ENCODE measurements around the gene HIPK1. TPM values are rescaled to one million over a fixed set of nuclear protein-coding genes. Genes with fewer than 3 reads are reported as not detected.

The HIPK1 gene
- 31.6 and 34.1 TPM in 2 replicates for total RNA-seq
- 8.7 and 12.1 TPM in 2 replicates for polyA plus RNA-seq

DNA sequence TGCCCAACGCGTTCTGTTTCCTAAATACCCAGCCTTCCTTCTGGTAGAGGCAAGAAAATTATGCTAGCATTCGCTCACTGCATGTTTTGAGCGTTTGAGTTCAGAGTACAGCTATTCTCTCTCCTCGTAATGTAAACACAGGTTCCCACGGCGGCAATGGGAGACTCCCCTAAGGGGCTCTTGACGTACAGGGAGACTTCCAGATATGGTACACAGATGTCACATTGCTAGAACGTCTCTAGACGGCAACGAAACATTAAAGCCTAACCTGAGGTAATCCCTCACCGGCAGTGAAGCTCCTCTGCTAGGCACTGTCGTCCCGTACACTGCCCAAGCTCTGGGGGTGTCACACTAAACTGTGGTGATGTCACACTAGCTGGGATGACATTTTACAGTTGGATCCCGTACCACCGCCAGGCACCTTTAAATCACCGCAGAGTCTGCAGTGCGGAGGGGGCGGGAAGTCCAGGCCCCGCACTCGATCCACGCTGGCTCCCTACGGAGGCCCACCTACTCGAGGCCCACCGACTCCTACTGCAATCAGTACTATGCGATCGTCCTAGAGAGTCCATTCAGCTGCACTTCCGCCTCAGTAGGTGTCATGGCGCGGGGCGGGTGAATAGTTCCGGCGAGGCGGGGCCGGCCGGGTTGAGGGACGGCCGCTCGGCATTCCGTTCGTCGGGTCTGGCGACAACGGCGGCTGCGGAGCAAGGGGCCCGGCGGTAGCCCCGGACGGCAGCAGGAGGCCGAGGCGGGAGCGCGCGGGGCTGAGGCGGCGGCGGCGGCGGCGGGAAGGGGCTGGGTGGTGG is at the start of gene HIPK1:
TSS of gene HIPK1 (plus strand) at position 384 of the 809 bp plus-strand sequence.
- Histone ChIP-seq H3K4me2 (peak within 1 kb of the TSS; percentile 87), H4K20me1 (ENCODE audit: insufficient read depth, poor library complexity, severe bottlenecking) (peaks cover 19% of the 10 kb centered on the region), H3K27me3 (no peaks in the 10 kb centered on the region), H2AFZ (peak within 1 kb of the TSS; percentile 94), H3K36me3 (replicated peaks; ENCODE audit: insufficient read depth, low read depth) (no peaks in the 10 kb centered on the region), H3K79me2 (peaks cover 45% of the 10 kb centered on the region), H3K9me2 (replicated peaks; ENCODE audit: insufficient read depth) (no peaks in the 10 kb centered on the region), H3K9me3 (ENCODE audit: low read depth) (no peaks in the 10 kb centered on the region), H3K4me1 (ENCODE audit: insufficient read depth) (peaks cover 27% of the 10 kb centered on the region), H3K27ac (peak within 1 kb of the TSS; percentile 98), H3K4me3 (peak within 1 kb of the TSS; percentile 95)
- peak; percentile 97 for DNase-seq (ENCODE audit: low spot score)
- no peak for TF ChIP-seq EZH2 (IDR thresholded peaks at IDR 0.05; ENCODE audit: borderline replicate concordance)
- no peak for TF ChIP-seq EZH2phosphoT487 (IDR thresholded peaks at IDR 0.05; ENCODE audit: low read depth, severe bottlenecking, unreplicated experiment)
- TF ChIP-seq, protein P1, sequence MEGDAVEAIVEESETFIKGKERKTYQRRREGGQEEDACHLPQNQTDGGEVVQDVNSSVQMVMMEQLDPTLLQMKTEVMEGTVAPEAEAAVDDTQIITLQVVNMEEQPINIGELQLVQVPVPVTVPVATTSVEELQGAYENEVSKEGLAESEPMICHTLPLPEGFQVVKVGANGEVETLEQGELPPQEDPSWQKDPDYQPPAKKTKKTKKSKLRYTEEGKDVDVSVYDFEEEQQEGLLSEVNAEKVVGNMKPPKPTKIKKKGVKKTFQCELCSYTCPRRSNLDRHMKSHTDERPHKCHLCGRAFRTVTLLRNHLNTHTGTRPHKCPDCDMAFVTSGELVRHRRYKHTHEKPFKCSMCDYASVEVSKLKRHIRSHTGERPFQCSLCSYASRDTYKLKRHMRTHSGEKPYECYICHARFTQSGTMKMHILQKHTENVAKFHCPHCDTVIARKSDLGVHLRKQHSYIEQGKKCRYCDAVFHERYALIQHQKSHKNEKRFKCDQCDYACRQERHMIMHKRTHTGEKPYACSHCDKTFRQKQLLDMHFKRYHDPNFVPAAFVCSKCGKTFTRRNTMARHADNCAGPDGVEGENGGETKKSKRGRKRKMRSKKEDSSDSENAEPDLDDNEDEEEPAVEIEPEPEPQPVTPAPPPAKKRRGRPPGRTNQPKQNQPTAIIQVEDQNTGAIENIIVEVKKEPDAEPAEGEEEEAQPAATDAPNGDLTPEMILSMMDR (IDR thresholded peaks at IDR 0.05; ENCODE audit: poor library complexity), result no peak
- WGBS (ENCODE audit: low lambda C conversion rate, missing lambda C conversion rate), result 2% methylated on average over 27 of the region's 61 CpGs

DNA sequence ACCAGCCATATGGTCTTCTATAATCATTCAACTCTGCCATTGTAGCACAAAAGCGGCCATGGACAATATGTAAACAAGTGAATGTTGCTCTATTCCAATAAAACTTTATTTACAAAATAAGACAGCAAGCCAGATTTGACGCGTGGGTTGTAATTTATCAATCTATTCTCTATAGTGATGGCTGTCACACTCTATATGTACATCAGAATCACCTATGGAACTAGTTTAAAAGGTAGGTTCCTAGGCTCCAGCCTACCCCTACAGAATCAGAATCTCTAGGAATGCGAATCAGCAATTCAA is 49.4 kb upstream of the HIPK1 start:
- Histone ChIP-seq H3K9me2 (replicated peaks; ENCODE audit: insufficient read depth) (no peaks in the 10 kb centered on the region), H3K79me2 (no peaks in the 10 kb centered on the region), H3K4me3 (no peak overlapping the region), H3K27me3 (no peaks in the 10 kb centered on the region), H3K4me2 (no peak overlapping the region), H3K36me3 (replicated peaks; ENCODE audit: insufficient read depth, low read depth) (no peaks in the 10 kb centered on the region), H4K20me1 (ENCODE audit: insufficient read depth, poor library complexity, severe bottlenecking) (no peaks in the 10 kb centered on the region), H3K9me3 (ENCODE audit: low read depth) (no peaks in the 10 kb centered on the region), H2AFZ (no peak overlapping the region), H3K4me1 (ENCODE audit: insufficient read depth) (no peaks in the 10 kb centered on the region), H3K27ac (no peak overlapping the region)
- TF ChIP-seq, protein P1 (IDR thresholded peaks at IDR 0.05; ENCODE audit: poor library complexity), result no peak
- TF ChIP-seq EZH2phosphoT487 (IDR thresholded peaks at IDR 0.05; ENCODE audit: low read depth, severe bottlenecking, unreplicated experiment), result no peak
- TF ChIP-seq EZH2 (IDR thresholded peaks at IDR 0.05; ENCODE audit: borderline replicate concordance), result no peak
- WGBS (ENCODE audit: low lambda C conversion rate, missing lambda C conversion rate), result 87% methylated on average over 4 of the region's 4 CpGs
- DNase-seq (ENCODE audit: low spot score), result no peak

DNA sequence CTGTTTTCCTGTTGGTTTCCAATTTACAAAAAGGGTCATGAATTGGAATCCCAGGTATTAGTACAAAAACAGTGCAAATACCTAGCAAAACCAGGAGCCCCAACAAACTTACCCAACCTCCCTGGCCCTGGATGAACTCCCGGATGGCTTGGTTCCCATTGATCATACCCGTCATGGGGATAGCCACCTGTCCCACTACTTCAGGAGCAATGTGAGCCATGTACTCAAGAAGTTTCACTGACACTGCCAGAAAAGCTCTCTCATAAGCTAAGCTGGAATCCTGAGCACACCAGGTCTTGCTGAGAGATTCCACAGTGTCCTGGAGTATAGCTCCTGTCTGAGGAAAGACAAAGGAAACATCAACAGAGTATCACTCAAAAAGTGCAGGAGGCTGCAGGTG is 47.5 kb upstream of the HIPK1 start:
- H3K79me2 ChIP-seq, result no peaks in the 10 kb centered on the region
- H3K4me3 ChIP-seq, result no peak overlapping the region

More for the DNA sequence above, 47.5 kb upstream of the HIPK1 start:
- no peak overlapping the region for H3K27ac ChIP-seq
- H3K9me2 ChIP-seq (replicated peaks; ENCODE audit: insufficient read depth), result no peaks in the 10 kb centered on the region
- no peaks in the 10 kb centered on the region for H3K9me3 ChIP-seq (ENCODE audit: low read depth)
- H2AFZ ChIP-seq, result no peak overlapping the region
- no peaks in the 10 kb centered on the region for H3K36me3 ChIP-seq (replicated peaks; ENCODE audit: insufficient read depth, low read depth)
- TF ChIP-seq EZH2 (IDR thresholded peaks at IDR 0.05; ENCODE audit: borderline replicate concordance) (no peak), EZH2phosphoT487 (IDR thresholded peaks at IDR 0.05; ENCODE audit: low read depth, severe bottlenecking, unreplicated experiment) (no peak)
- H3K27me3 ChIP-seq, result no peaks in the 10 kb centered on the region
- DNase-seq (ENCODE audit: low spot score), result no peak
- H3K4me1 ChIP-seq (ENCODE audit: insufficient read depth), result no peaks in the 10 kb centered on the region
- 83% methylated on average over 2 of the region's 2 CpGs for WGBS (ENCODE audit: low lambda C conversion rate, missing lambda C conversion rate)
- no peak overlapping the region for H3K4me2 ChIP-seq
- H4K20me1 ChIP-seq (ENCODE audit: insufficient read depth, poor library complexity, severe bottlenecking), result no peaks in the 10 kb centered on the region

Measured in hepatocyte (in vitro differentiated cells).